IMR-90 (cell line): Measurements from ENCODE around the gene CTPS2.

ENCODE experiments used
- BHLHE40 ChIP-seq: fragments of 150-350 bp; IDR thresholded peaks from 2 replicates; pipeline ENCODE4 v1.6.1; 2016; ENCODE audit warnings: mild to moderate bottlenecking, low read depth, low read length
- CEBPB ChIP-seq: IDR thresholded peaks from 2 replicates; pipeline ENCODE4 v1.6.1; 2012; ENCODE audit warnings: low read depth, low read length, improper control_type of control experiment
- CHD1 ChIP-seq: IDR thresholded peaks from 2 replicates; pipeline ENCODE4 v1.6.1; 2012; ENCODE audit warnings: low read depth, low read length, improper control_type of control experiment
- CTCF ChIP-seq: conservative IDR thresholded peaks from 2 replicates; pipeline ENCODE4 v1.5.1; 2012; ENCODE audit warnings: mild to moderate bottlenecking, low read depth, low read length, improper control_type of control experiment
- FOS ChIP-seq: fragments of 150-350 bp; IDR thresholded peaks from 2 replicates; pipeline ENCODE4 v1.6.1; 2016; ENCODE audit warnings: low read depth, low read length
- MXI1 ChIP-seq: IDR thresholded peaks from 2 replicates; pipeline ENCODE4 v1.6.1; 2012; ENCODE audit warnings: low read depth, mild to moderate bottlenecking, low read length, moderate library complexity, borderline replicate concordance
- POLR2A ChIP-seq: IDR thresholded peaks from 2 replicates; pipeline ENCODE4 v1.6.1; 2012; ENCODE audit warnings: mild to moderate bottlenecking, low read depth, low read length
- RAD21 ChIP-seq: IDR thresholded peaks from 2 replicates; pipeline ENCODE4 v1.6.1; 2012; ENCODE audit warnings: low read length, improper control_type of control experiment
- RCOR1 ChIP-seq: IDR thresholded peaks from 2 replicates; pipeline ENCODE4 v1.6.1; 2012; ENCODE audit warnings: mild to moderate bottlenecking, low read length, improper control_type of control experiment; ENCODE audit not compliant: insufficient replicate concordance
- RFX5 ChIP-seq: IDR thresholded peaks from 2 replicates; pipeline ENCODE4 v1.8.0; 2012; ENCODE audit warnings: low read depth, mild to moderate bottlenecking, low read length, moderate library complexity
- SMC3 ChIP-seq: fragments of 150-350 bp; IDR thresholded peaks from 2 replicates; pipeline ENCODE4 v1.6.1; 2016; ENCODE audit warnings: low read depth, mild to moderate bottlenecking, antibody characterized with exemption, low read length, moderate library complexity
- USF2 ChIP-seq: fragments of 150-350 bp; IDR thresholded peaks from 2 replicates; pipeline ENCODE4 v1.6.1; 2017; ENCODE audit warnings: mild to moderate bottlenecking, antibody characterized with exemption, low read length, low read depth

GRCh38 chrX:16646366-16647138 lies 65.9 kb downstream of the CTPS2 start:
- TF ChIP-seq RAD21 (no peak), CTCF (no peak), FOS (no peak), POLR2A (no peak), RFX5 (no peak), CEBPB (no peak), SMC3 (no peak), USF2 (no peak), MXI1 (no peak), RCOR1 (no peak), BHLHE40 (no peak), CHD1 (no peak)
